Measurements from ENCODE around the gene RADIL.

DNA sequence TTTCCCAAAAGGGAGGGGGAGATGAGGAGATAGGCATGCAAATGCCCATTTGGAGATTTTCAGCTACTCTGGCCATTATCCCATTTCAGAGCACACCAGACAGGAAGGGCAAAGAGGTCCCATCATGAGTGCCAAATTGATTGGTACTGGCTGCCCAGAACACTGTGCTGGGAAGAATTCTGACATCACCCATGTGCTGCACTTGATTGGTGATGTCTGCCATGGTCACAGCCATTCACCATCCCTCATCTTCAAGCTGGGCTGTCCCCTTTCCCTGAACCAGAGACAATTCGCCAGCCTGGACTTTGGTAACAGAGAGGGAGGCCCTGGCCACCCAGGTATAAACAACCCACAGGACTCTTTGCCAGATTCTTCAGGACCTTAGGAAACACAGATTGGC lies 23.2 kb upstream of the RADIL start:
- TF ChIP-seq, protein P1, sequence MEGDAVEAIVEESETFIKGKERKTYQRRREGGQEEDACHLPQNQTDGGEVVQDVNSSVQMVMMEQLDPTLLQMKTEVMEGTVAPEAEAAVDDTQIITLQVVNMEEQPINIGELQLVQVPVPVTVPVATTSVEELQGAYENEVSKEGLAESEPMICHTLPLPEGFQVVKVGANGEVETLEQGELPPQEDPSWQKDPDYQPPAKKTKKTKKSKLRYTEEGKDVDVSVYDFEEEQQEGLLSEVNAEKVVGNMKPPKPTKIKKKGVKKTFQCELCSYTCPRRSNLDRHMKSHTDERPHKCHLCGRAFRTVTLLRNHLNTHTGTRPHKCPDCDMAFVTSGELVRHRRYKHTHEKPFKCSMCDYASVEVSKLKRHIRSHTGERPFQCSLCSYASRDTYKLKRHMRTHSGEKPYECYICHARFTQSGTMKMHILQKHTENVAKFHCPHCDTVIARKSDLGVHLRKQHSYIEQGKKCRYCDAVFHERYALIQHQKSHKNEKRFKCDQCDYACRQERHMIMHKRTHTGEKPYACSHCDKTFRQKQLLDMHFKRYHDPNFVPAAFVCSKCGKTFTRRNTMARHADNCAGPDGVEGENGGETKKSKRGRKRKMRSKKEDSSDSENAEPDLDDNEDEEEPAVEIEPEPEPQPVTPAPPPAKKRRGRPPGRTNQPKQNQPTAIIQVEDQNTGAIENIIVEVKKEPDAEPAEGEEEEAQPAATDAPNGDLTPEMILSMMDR (tag by site-specific recombination; IDR thresholded peaks at IDR 0.05), result no peak
- TF ChIP-seq, protein P2, sequence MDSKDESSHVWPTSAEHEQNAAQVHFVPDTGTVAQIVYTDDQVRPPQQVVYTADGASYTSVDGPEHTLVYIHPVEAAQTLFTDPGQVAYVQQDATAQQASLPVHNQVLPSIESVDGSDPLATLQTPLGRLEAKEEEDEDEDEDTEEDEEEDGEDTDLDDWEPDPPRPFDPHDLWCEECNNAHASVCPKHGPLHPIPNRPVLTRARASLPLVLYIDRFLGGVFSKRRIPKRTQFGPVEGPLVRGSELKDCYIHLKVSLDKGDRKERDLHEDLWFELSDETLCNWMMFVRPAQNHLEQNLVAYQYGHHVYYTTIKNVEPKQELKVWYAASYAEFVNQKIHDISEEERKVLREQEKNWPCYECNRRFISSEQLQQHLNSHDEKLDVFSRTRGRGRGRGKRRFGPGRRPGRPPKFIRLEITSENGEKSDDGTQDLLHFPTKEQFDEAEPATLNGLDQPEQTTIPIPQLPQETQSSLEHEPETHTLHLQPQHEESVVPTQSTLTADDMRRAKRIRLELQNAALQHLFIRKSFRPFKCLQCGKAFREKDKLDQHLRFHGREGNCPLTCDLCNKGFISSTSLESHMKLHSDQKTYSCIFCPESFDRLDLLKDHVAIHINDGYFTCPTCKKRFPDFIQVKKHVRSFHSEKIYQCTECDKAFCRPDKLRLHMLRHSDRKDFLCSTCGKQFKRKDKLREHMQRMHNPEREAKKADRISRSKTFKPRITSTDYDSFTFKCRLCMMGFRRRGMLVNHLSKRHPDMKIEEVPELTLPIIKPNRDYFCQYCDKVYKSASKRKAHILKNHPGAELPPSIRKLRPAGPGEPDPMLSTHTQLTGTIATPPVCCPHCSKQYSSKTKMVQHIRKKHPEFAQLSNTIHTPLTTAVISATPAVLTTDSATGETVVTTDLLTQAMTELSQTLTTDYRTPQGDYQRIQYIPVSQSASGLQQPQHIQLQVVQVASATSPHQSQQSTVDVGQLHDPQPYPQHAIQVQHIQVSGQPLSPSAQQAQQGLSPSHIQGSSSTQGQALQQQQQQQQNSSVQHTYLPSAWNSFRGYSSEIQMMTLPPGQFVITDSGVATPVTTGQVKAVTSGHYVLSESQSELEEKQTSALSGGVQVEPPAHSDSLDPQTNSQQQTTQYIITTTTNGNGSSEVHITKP (tag by site-specific recombination; IDR thresholded peaks at IDR 0.05), result no peak
- TF ChIP-seq, protein P3, sequence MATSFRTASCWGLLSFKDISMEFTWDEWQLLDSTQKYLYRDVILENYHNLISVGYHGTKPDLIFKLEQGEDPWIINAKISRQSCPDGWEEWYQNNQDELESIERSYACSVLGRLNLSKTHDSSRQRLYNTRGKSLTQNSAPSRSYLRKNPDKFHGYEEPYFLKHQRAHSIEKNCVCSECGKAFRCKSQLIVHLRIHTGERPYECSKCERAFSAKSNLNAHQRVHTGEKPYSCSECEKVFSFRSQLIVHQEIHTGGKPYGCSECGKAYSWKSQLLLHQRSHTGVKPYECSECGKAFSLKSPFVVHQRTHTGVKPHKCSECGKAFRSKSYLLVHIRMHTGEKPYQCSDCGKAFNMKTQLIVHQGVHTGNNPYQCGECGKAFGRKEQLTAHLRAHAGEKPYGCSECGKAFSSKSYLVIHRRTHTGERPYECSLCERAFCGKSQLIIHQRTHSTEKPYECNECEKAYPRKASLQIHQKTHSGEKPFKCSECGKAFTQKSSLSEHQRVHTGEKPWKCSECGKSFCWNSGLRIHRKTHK (tag by site-specific recombination; IDR thresholded peaks at IDR 0.05), result no peak
- TF ChIP-seq ZNF138 (tag by site-specific recombination; IDR thresholded peaks at IDR 0.05; ENCODE audit: borderline replicate concordance), result no peak
